HG03571 (cell line): ENCODE results near the gene NFKBIL1.
"Not testable (repeated sequence)": the region's sequence is repeated elsewhere in the genome, so short reads cannot be mapped to it uniquely, and the experiment has no call there.

ENCODE experiments used
- ATAC-seq: cut with Tn5 transposase; IDR thresholded peaks from one replicate; pipeline ENCODE4 v1.9.1; 2021; ENCODE audit not compliant: unreplicated experiment

The NFKBIL1 gene

GRCh38 chr6:31546958-31547726, at the start of gene NFKBIL1:
Gene NFKBIL1, plus strand, starts transcription at chr6:31547608. Its CDS starts 87 bp downstream, at chr6:31547695.
- ATAC-seq, result peak; percentile 45

- no peak for ATAC-seq
Observed at GRCh38 chr6:31498748-31499147, 48.7 kb upstream of the NFKBIL1 start.

- not testable (repeated sequence) for ATAC-seq
Observed at GRCh38 chr6:31499648-31500047, 47.8 kb upstream of the NFKBIL1 start.

- no peak for ATAC-seq
Observed at GRCh38 chr6:31502586-31502985, 44.8 kb upstream of the NFKBIL1 start.

- not testable (repeated sequence) for ATAC-seq
Observed at GRCh38 chr6:31509036-31509435, 38.4 kb upstream of the NFKBIL1 start.

- no peak for ATAC-seq
Observed at GRCh38 chr6:31510007-31510406, 37.4 kb upstream of the NFKBIL1 start.

- ATAC-seq, result no peak
Observed at GRCh38 chr6:31513456-31514165, 33.8 kb upstream of the NFKBIL1 start.

GRCh38 chr6:31521835-31522234, 25.6 kb upstream of the NFKBIL1 start:
- ATAC-seq, result no peak

GRCh38 chr6:31525553-31525931, 21.9 kb upstream of the NFKBIL1 start:
- no peak for ATAC-seq

- no peak for ATAC-seq
Observed at GRCh38 chr6:31525932-31526591, 21.3 kb upstream of the NFKBIL1 start.

- ATAC-seq, result no peak
Observed at GRCh38 chr6:31528307-31528777, 19.1 kb upstream of the NFKBIL1 start.

GRCh38 chr6:31528821-31529328, 18.5 kb upstream of the NFKBIL1 start, which contains the start of gene MCCD1:
Gene MCCD1, plus strand, starts transcription at chr6:31528962. Its CDS starts 53 bp downstream, at chr6:31529015.
- ATAC-seq, result no peak

- no peak for ATAC-seq
Observed at GRCh38 chr6:31529329-31530150, 17.9 kb upstream of the NFKBIL1 start.

GRCh38 chr6:31530659-31531058, 16.7 kb upstream of the NFKBIL1 start:
- ATAC-seq, result no peak

- no peak for ATAC-seq
Observed at GRCh38 chr6:31531162-31531561, 16.2 kb upstream of the NFKBIL1 start.

- ATAC-seq, result no peak
Observed at GRCh38 chr6:31531771-31532643, 15.4 kb upstream of the NFKBIL1 start.

GRCh38 chr6:31532644-31533454, 14.6 kb upstream of the NFKBIL1 start:
- no peak for ATAC-seq

GRCh38 chr6:31533455-31533841, 14.0 kb upstream of the NFKBIL1 start:
- ATAC-seq, result no peak

GRCh38 chr6:31534011-31534410, 13.4 kb upstream of the NFKBIL1 start:
- ATAC-seq, result no peak
